H9 (cell line): ENCODE measurements around the gene E2F4. TPM values are rescaled to one million over a fixed set of nuclear protein-coding genes. Genes with fewer than 3 reads are reported as not detected.

ENCODE experiments used
- DNase-seq: peaks from one replicate; pipeline ENCODE4 v3.0.0-alpha.2; 2017
- H2AFZ ChIP-seq: one replicate; pipeline ENCODE4 v1.6.1; 2013; ENCODE audit warnings: mild to moderate bottlenecking, low read length, control low read depth, moderate library complexity
- H2AK5ac ChIP-seq: 2 replicates; pipeline ENCODE4 v1.6.1; 2013; ENCODE audit warnings: low read length, control low read depth, mixed read lengths; ENCODE audit not compliant: insufficient read length
- H2BK120ac ChIP-seq: one replicate; pipeline ENCODE4 v1.6.1; 2013; ENCODE audit warnings: low read depth, mild to moderate bottlenecking, low read length, control low read depth, inconsistent platforms; ENCODE audit not compliant: poor library complexity, severe bottlenecking
- H2BK12ac ChIP-seq: 2 replicates; pipeline ENCODE4 v1.6.1; 2013; ENCODE audit warnings: low read length, control low read depth, mixed read lengths, low read depth; ENCODE audit not compliant: insufficient read length
- H2BK15ac ChIP-seq: 2 replicates; pipeline ENCODE4 v1.6.1; 2013; ENCODE audit warnings: low read depth, low read length, control low read depth
- H2BK20ac ChIP-seq: one replicate; pipeline ENCODE4 v1.6.1; 2013; ENCODE audit warnings: low read depth, mild to moderate bottlenecking, low read length, control low read depth, inconsistent platforms; ENCODE audit not compliant: poor library complexity, severe bottlenecking
- H2BK5ac ChIP-seq: 2 replicates; pipeline ENCODE4 v1.6.1; 2013; ENCODE audit warnings: low read length, control low read depth, mixed read lengths; ENCODE audit not compliant: insufficient read length
- H3K14ac ChIP-seq: 2 replicates; pipeline ENCODE4 v1.6.1; 2013; ENCODE audit warnings: low read length, control low read depth; ENCODE audit not compliant: insufficient read depth
- H3K18ac ChIP-seq: 2 replicates; pipeline ENCODE4 v1.6.1; 2013; ENCODE audit warnings: low read depth, mild to moderate bottlenecking, mixed read lengths, low read length, control low read depth; ENCODE audit not compliant: insufficient read length
- H3K23ac ChIP-seq: 2 replicates; pipeline ENCODE4 v1.6.1; 2013; ENCODE audit warnings: low read length, control low read depth, mixed read lengths, low read depth; ENCODE audit not compliant: insufficient read length
- H3K23me2 ChIP-seq: 2 replicates; pipeline ENCODE4 v1.6.1; 2013; ENCODE audit warnings: low read depth, mild to moderate bottlenecking, mixed read lengths, low read length, control low read depth; ENCODE audit not compliant: insufficient read length, poor library complexity, severe bottlenecking
- H3K27ac ChIP-seq: 2 replicates; pipeline ENCODE4 v1.5.1; 2013; ENCODE audit warnings: low read length, control low read depth, mixed read lengths, low read depth; ENCODE audit not compliant: insufficient read length
- H3K27me3 ChIP-seq: 2 replicates; pipeline ENCODE4 v1.6.1; 2013; ENCODE audit warnings: low read length, control low read depth, inconsistent platforms; ENCODE audit not compliant: insufficient read depth
- H3K4ac ChIP-seq: 2 replicates; pipeline ENCODE4 v1.6.1; 2013; ENCODE audit warnings: low read depth, mild to moderate bottlenecking, control low read depth, inconsistent platforms, low read length, moderate library complexity
- H3K4me1 ChIP-seq: 2 replicates; pipeline ENCODE4 v1.6.1; 2013; ENCODE audit warnings: low read length, control low read depth, inconsistent platforms; ENCODE audit not compliant: insufficient read depth
- H3K4me2 ChIP-seq: 2 replicates; pipeline ENCODE4 v1.6.1; 2013; ENCODE audit warnings: low read length, control low read depth, mixed read lengths; ENCODE audit not compliant: insufficient read length, insufficient read depth
- H3K56ac ChIP-seq: 2 replicates; pipeline ENCODE4 v1.6.1; 2013; ENCODE audit warnings: low read depth, mild to moderate bottlenecking, mixed read lengths, low read length, control low read depth; ENCODE audit not compliant: insufficient read length
- H3K79me1 ChIP-seq: 2 replicates; pipeline ENCODE4 v1.6.1; 2013; ENCODE audit warnings: low read depth, mild to moderate bottlenecking, moderate library complexity, low read length, control low read depth, inconsistent platforms; ENCODE audit not compliant: insufficient read depth, poor library complexity, severe bottlenecking
- H3K79me2 ChIP-seq: 2 replicates; pipeline ENCODE4 v1.6.1; 2013; ENCODE audit warnings: low read length, control low read depth, inconsistent platforms; ENCODE audit not compliant: insufficient read depth
- H3K9ac ChIP-seq: 2 replicates; pipeline ENCODE4 v1.6.1; 2013; ENCODE audit warnings: low read length, control low read depth, mixed read lengths; ENCODE audit not compliant: insufficient read length; ENCODE audit errors: extremely low read depth
- H3K9me3 ChIP-seq: one replicate; pipeline ENCODE4 v1.6.1; 2013; ENCODE audit warnings: low read depth, low read length, inconsistent platforms; ENCODE audit not compliant: control insufficient read depth
- H3T11ph ChIP-seq: one replicate; pipeline ENCODE4 v1.6.1; 2013; ENCODE audit warnings: mild to moderate bottlenecking, low read length, control low read depth, inconsistent platforms
- H4K20me1 ChIP-seq: one replicate; pipeline ENCODE4 v1.6.1; 2013; ENCODE audit not compliant: control insufficient read depth, insufficient read length, insufficient read depth
- H4K5ac ChIP-seq: 2 replicates; pipeline ENCODE4 v1.6.1; 2013; ENCODE audit warnings: low read depth, mild to moderate bottlenecking, mixed read lengths, low read length, control low read depth; ENCODE audit not compliant: insufficient read length
- H4K8ac ChIP-seq: replicated peaks from 2 replicates; pipeline ENCODE4 v1.6.1; 2013; ENCODE audit warnings: low read length, control low read depth, mixed read lengths, low read depth; ENCODE audit not compliant: insufficient read length
- H4K91ac ChIP-seq: 2 replicates; pipeline ENCODE4 v1.6.1; 2013; ENCODE audit warnings: low read depth, mild to moderate bottlenecking, moderate library complexity, mixed read lengths, low read length, control low read depth; ENCODE audit not compliant: insufficient read length
- H3K27ac Mint-ChIP-seq, 3 experiments: 2 replicates in 2 of 3; 3 replicates in 1 of 3; pipeline ENCODE4 v1.8.0; 2020 to 2021; ENCODE audit warnings: mixed read lengths in 3 of 3, mild to moderate bottlenecking in 1 of 3, moderate library complexity in 1 of 3
- H3K27me3 Mint-ChIP-seq: 2 replicates; pipeline ENCODE4 v1.8.0; 2021; ENCODE audit warnings: low read depth, mild to moderate bottlenecking, moderate library complexity, mixed read lengths
- H3K36me3 Mint-ChIP-seq, 3 experiments: 2 replicates in 2 of 3; 3 replicates in 1 of 3; pipeline ENCODE4 v1.8.0; 2020 to 2021; ENCODE audit warnings: low read depth in 3 of 3, mixed read lengths in 3 of 3; ENCODE audit not compliant: insufficient read depth in 1 of 3
- H3K4me1 Mint-ChIP-seq, 2 experiments: 2 replicates each; pipeline ENCODE4 v1.8.0; 2020; ENCODE audit warnings: mixed read lengths in 2 of 2
- H3K4me3 Mint-ChIP-seq, 2 experiments: 2 replicates in 1 of 2; 3 replicates in 1 of 2; pipeline ENCODE4 v1.8.0; 2020 to 2021; ENCODE audit warnings: mild to moderate bottlenecking in 2 of 2, mixed read lengths in 2 of 2, moderate library complexity in 1 of 2
- H3K9me3 Mint-ChIP-seq, 2 experiments: 2 replicates in 1 of 2; 3 replicates in 1 of 2; pipeline ENCODE4 v1.8.0; 2020; ENCODE audit warnings: mild to moderate bottlenecking in 2 of 2, mixed read lengths in 2 of 2, moderate library complexity in 1 of 2
- WGBS: extraction: QIAGEN DNeasy Blood & Tissue Kit; methylation state at CpG from one replicate; pipeline ENCODE4 v1.1.7; 2013; ENCODE audit warnings: missing lambda C conversion rate, low lambda C conversion rate, mixed read lengths; ENCODE audit not compliant: insufficient read length; ENCODE audit errors: extremely low coverage; 5-methylcytosine and 5-hydroxymethylcytosine counted together
- total RNA-seq: library from RNA; stranded (reverse); gene quantifications from 2 replicates; pipeline ENCODE4 v1.2.1, GENCODE V29; 2021
- TF ChIP-seq, protein P1 (sequence below): fragments of 200-600 bp; sonication (generic); conservative IDR thresholded peaks from 3 replicates; pipeline ENCODE4 v1.8.0; 2021; ENCODE audit warnings: antibody characterized with exemption, mild to moderate bottlenecking

Gene E2F4
- total RNA-seq, 1 experiment from 2014 or later = 116 TPM

DNA sequence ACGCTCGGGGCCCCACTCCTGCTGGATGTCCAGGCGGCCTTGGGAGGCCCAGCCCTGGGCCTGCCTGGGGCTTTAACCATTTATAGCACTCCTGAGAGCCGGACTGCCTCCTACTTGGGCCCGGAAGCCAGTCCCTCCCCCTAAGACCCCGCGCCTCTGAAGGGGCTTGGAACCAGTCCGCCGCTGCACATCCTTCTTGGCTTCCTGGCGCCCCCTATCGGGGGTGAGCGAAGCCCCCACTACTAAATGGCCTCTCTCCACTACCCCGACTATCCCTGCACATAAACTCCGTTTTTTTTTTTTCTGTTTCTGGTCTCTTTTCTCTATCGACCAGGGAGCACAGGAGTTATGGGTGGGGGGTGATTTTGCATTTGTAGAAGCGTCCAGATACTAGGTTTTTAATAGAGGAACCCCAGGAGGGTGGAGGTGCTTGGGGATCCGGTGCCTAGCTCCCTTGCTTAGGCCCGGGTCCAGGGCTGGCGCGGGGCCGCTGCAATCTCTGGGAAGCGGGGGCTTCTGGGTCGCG, 22.2 kb upstream of the E2F4 start:
- H3K4me1 Mint-ChIP-seq = peaks cover 36 to 60% of the 10 kb centered on the region in 2 experiments

More for the DNA sequence above, 22.2 kb upstream of the E2F4 start:
- Mint-ChIP-seq H3K27me3 (peaks cover 89% of the 10 kb centered on the region), H3K9me3 (peaks cover 0 to 3% of the 10 kb centered on the region in 2 experiments; a peak in 1 of 5 replicates), H3K27ac (no peak overlapping the region), H3K4me3 (peak overlapping the region; percentile 62 to 87), H3K36me3 (peaks cover 0 to 2% (median 0%) of the 10 kb centered on the region in 3 experiments; a peak in 1 of 7 replicates)
- H3K56ac ChIP-seq = no peak overlapping the region
- no peak overlapping the region for H3K18ac ChIP-seq
- H4K91ac ChIP-seq = no peak overlapping the region
- H3K27me3 ChIP-seq = peaks cover 67% of the 10 kb centered on the region
- TF ChIP-seq, protein P1, sequence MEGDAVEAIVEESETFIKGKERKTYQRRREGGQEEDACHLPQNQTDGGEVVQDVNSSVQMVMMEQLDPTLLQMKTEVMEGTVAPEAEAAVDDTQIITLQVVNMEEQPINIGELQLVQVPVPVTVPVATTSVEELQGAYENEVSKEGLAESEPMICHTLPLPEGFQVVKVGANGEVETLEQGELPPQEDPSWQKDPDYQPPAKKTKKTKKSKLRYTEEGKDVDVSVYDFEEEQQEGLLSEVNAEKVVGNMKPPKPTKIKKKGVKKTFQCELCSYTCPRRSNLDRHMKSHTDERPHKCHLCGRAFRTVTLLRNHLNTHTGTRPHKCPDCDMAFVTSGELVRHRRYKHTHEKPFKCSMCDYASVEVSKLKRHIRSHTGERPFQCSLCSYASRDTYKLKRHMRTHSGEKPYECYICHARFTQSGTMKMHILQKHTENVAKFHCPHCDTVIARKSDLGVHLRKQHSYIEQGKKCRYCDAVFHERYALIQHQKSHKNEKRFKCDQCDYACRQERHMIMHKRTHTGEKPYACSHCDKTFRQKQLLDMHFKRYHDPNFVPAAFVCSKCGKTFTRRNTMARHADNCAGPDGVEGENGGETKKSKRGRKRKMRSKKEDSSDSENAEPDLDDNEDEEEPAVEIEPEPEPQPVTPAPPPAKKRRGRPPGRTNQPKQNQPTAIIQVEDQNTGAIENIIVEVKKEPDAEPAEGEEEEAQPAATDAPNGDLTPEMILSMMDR = peak; percentile 92
- no peak overlapping the region for H2BK12ac ChIP-seq
- no peaks in the 10 kb centered on the region for H3K79me2 ChIP-seq
- no CpG with 5 or more reads among the region's 24 CpGs for WGBS
- no peak overlapping the region for H3K14ac ChIP-seq
- no peak overlapping the region for H3K4ac ChIP-seq
- no peak overlapping the region for H2BK20ac ChIP-seq
- H3K4me2 ChIP-seq = peak overlapping the region; percentile 60
- no peak overlapping the region for H2BK120ac ChIP-seq
- no peak overlapping the region for H2AFZ ChIP-seq
- H3K9ac ChIP-seq = no peak overlapping the region
- H3K4me1 ChIP-seq = peaks cover 5% of the 10 kb centered on the region; the same call in 1 of the 2 replicates
- H3T11ph ChIP-seq = no peak overlapping the region
- H3K79me1 ChIP-seq = no peaks in the 10 kb centered on the region
- H3K23me2 ChIP-seq = peaks cover 16% of the 10 kb centered on the region
- no peak overlapping the region for H2BK5ac ChIP-seq
- peak; percentile 89 for DNase-seq
- no peak overlapping the region for H3K27ac ChIP-seq
- no peaks in the 10 kb centered on the region for H3K9me3 ChIP-seq
- H3K23ac ChIP-seq = no peak overlapping the region
- no peak overlapping the region for H4K8ac ChIP-seq
- H2BK15ac ChIP-seq = no peak overlapping the region
- no peak overlapping the region for H4K5ac ChIP-seq
- no peak overlapping the region for H2AK5ac ChIP-seq
- no peaks in the 10 kb centered on the region for H4K20me1 ChIP-seq
